HT-29 (cell line): ENCODE measurements around the gene ATN1. TPM values are rescaled to one million over a fixed set of nuclear protein-coding genes. Genes with fewer than 3 reads are reported as not detected.
"Not testable (repeated sequence)": the region's sequence is repeated elsewhere in the genome, so short reads cannot be mapped to it uniquely, and the experiment has no call there.

Experiments used
- DNase-seq: peaks from one replicate; pipeline ENCODE4 v3.0.0-alpha.2; 2015; ENCODE audit warnings: low spot score
- total RNA-seq: library from RNA; depleted of rRNA; stranded (reverse); fragments of >200 nt; shearing (Covaris generic); gene quantifications from 2 replicates; pipeline ENCODE4 v1.2.3, GENCODE V29; 2014

Gene ATN1
- total RNA-seq, 1 experiment from 2014 or later = 36.9 TPM

DNA sequence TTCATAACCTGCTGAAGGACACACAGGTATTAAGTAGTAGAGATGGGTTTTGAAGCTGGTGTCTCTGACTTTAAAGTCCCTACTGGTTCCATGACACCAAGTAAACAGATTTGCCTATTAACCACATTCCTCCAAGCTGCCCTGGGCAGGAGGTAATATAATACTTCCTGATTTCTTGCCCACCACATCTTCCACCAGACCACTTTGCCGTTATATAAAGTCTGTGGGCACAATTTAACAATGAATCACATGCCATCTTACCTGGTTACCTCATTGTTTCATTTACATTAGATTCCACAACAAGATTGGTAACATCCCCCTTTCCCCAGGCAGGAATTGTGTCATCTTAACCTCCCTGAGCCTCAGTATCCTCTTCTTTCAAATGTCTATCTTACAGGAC lies 24.0 kb upstream of the ATN1 start:
- DNase-seq = no peak

DNA sequence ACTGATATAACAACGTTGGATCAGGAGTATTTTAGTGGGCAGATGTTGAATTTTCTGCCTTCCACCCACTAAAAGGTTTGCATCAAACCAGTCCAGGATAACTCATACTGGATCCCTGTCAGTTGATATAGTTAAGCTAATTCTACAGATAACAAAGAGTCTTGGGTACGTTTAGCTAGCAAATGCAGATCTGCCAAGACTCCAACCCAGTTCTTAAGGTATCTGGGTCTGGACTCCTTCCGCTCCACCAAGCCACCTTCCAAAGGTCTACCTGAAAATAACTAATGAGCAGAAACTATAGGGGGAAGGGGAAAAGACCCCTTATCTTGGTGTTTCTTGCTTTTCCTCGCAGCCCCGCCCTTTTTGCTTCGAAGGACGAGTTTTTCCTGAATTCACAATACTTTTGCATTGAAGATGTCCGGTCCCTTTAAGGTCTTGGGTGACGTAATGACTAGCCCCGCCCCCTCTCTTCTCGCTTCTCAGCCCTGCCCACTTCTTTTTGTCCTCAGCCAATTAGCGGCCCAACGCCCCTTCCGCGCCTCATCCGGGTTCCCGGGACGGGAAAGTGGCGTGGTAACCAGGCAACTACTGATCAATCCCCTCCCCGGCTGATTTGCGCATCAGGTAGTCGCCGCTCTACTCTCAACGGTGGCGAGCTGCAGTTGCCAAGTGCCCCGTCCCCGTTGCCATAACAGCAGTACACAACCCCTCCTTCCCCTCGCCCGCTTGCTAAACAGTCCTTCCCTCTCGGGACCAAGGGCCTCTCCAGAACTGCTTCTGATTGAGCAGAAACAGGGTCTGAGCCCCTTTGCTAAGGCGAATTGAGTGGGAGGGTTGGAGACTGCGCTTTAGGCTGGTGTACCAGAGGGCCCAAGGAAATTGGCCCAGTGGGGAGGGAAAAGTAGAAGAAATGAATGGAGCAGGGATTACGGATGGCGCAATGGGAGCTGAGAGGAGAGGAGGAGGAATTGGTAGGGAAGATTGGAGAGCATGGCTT lies 23.2 kb upstream of the ATN1 start, which contains the start of gene LRRC23:
LRRC23 (plus strand) TSS at position 543 of the 997 bp plus-strand sequence. CDS start 812 bp downstream, outside the sequence.
- peak; percentile 97 for DNase-seq

DNA sequence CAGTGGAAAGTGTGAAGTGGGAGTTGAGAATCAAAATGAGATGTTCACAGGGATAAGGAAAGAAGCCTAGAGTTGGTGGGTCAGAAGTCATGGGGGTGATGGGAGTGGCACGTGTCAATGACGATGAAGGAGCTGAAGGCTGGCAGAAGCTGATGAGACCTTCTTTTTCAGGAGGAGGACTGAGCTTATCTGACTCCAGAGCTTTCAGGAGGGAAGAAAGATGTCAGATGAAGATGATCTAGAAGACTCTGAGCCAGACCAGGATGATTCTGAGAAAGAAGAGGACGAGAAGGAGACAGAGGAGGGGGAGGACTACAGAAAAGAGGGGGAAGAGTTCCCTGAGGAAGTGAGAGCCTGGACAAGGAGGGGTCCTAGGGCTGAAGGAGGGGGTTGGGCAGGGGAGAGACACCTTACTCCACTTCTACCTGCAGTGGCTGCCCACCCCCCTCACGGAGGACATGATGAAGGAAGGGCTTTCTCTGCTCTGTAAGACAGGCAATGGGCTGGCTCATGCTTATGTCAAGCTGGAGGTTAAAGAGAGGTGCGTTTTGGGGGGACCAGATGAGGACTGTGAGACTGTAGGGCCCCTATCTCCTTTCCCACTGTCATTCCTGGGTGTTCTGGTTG lies 22.2 kb upstream of the ATN1 start:
- no peak for DNase-seq

DNA sequence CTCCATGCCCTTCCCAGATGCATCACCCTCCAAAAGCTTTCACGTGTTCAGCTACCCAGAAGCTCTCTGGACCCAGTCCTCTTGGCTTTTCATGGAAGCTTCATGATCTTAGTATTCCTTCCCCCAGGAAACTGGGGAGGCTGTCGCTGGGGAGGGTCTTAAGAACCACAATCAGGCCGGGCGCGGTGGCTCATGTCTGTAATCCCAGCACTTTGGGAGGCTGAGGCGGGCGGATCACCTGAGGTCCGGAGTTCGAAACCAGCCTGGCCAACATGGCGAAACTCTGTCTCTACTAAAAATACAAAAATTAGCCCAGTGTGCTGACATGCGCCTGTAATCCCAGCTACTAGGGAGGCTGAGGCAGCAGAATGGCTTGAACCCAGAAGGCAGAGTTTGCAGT lies 19.6 kb upstream of the ATN1 start:
- not testable (repeated sequence) for DNase-seq

DNA sequence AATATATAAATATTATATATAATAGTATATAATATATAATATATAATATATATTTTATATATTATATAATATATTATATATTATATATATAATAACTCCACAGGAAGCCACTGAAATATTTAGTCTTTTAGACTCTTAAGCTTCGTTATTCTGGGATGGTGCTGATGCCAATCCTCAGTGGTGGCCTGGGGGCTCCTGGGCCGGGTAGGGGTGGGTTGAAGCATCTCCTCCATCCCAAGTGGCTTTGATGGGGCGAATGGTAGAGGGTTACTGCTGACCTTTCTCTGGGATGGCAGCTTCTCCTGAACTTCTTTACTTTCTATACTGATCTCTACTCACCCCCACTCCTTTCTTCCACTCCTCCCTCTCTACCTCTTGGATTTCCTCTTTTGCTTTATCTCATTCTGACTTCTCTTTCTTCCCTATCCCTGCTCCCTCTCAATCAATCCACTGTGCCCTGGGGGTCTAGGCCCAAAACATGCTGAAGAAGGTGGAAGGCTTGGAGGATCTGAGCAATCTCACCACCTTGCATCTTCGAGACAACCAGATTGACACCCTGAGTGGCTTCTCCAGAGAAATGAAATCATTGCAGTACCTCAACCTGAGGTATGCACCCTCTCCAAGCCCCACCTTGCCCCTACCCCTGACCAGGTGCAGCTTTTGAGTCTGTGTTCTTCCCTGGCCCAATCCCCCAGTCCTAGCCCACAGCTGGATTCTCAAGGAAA lies 18.2 kb upstream of the ATN1 start:
- DNase-seq = no peak

DNA sequence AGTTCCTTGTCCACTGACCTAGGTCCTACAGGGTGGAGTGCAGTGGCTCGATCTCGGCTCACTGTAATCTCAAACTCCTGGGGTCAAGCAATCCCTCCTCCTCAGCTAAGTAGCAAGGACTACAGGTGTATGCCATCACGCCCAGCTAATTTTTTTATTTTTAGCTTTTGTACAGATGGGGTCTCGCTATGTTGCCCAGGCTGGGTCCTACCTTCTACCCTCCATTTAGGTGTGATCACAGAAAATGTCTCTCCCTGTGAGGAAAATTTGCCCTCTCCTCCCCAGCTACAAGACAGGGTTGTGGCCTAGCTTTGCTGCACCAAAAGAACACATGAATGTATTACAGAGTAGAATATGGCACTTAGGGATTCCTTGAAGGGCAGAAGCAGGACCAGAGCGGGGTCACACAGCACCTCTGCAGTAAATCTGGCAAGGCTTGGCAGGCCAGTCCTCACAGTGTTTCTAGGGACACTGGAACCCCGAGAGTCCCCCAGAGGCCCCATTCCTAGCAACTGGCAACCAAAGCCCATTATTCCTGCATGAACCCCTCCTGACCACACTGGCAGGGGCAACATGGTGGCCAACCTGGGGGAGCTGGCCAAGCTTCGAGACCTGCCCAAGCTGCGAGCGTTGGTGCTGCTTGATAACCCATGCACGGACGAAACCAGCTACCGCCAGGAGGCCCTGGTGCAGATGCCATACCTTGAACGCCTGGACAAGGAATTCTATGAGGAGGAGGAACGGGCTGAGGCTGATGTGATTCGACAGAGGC lies 15.4 kb upstream of the ATN1 start:
- DNase-seq = no peak

DNA sequence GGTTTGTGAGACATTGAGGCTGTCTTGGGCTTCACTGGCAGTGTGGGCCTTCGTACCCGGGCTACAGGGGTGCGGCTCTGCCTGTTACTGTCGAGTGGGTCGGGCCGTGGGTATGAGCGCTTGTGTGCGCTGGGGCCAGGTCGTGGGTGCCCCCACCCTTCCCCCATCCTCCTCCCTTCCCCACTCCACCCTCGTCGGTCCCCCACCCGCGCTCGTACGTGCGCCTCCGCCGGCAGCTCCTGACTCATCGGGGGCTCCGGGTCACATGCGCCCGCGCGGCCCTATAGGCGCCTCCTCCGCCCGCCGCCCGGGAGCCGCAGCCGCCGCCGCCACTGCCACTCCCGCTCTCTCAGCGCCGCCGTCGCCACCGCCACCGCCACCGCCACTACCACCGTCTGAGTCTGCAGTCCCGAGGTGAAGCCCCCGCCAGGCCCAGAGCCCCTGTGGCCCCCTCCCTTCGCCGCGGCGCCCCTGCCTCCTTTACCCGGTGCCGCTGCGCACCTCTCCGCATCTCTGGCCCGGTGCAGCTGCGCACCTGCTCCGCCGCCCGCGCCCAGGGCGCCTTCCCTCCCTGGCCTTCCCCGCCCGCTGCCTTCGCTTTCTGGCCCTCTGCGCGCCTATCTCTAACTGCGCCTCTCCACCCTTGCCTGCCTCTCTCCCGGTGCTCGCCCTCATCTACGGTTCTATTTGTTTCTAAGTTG lies 13.4 kb upstream of the ATN1 start, which contains the start of gene ENO2:
ENO2 (plus strand) TSS at position 335 of the 701 bp plus-strand sequence. CDS start 1,253 bp downstream, outside the sequence.
- DNase-seq = peak; percentile 48

DNA sequence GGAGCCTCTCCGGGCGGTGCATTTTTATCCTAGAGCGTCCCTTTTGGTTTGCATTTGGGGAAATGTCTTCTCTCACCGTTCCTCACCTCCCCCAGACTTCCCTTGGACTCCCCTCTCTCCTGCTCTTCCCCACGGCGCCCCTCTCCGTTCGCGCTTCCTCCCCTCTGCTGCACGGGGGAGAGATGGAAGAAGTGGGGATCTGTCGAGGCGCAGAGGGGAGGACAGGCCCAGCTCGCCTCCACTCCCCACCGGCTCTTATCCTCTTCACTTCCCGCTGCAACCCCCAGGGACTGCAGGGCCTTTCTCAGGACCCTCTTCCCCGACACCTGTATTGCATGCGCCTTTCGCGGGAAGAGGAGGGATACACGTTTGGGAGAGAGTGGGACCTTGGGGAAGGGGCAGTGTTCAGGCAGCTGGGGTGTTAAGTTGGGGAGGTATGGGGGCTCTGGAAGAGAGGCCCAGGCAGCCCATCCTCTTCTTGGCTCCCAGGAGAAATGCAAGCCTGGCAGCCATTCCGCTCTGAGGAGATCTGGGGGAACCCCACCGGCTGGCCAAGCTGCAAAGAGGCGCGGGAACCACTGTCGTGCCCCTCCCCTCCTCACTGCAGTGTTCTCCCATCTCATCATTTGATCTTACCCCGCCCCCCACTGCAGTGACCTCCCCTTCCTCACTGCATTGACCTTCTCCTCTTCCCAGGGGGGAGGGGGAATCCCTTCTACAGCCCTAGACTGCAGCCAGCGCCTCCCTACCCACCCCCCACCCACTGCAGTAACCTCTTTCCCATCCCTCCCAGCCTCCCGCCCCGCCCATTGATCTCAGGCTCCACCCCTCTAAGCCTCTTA lies 12.6 kb upstream of the ATN1 start:
- DNase-seq = no peak

DNA sequence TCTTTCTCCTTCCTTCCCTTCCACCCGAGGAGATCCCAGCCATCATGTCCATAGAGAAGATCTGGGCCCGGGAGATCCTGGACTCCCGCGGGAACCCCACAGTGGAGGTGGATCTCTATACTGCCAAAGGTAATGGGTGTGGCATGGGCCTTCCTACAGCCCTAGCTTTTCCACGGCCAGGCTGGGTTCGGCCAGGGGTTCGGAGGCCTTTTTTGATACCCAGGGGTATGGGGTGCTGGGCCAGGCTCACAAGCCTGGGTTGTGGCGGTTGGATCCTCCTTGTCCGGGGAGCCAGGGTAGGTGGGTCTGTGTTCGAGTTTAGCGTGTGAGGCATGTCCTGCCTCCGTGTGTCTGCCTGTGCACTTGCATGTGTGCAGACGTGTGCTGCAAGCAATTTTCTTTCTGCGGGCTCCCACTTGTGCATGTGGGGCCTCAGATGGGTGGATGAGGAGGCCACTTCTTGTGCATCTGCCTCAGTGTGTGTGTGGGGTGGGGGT lies 11.9 kb upstream of the ATN1 start:
- no peak for DNase-seq

DNA sequence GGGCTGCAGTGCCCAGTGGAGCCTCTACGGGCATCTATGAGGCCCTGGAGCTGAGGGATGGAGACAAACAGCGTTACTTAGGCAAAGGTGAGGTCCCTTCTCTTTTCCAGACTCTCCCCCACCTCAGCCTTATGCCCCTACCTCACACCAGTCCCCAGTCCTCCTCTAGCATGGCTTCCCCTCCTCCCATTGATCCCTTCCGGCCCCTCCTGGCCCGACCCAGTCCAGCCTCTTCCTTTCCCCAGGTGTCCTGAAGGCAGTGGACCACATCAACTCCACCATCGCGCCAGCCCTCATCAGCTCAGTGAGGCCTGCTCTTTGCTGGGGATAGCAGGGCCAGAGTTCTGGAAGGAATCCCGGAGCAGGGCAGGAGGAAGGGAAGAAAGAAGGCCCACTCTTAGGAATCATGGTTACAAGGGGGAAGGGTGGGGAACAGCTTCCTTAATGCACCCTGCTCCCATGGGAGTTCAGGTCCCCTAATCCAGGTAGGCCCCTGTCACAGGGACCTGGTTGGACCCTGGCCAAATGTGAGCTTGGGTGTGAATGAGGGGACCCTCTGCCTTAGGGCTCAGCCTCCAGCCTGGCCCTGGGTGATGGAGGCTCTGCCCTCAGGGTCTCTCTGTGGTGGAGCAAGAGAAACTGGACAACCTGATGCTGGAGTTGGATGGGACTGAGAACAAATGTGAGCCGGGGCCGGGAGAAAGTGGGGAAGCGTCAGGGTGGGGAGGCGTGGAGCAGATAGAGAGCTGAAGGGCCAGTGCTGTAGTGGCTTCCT lies 11.1 kb upstream of the ATN1 start:
- no peak for DNase-seq

DNA sequence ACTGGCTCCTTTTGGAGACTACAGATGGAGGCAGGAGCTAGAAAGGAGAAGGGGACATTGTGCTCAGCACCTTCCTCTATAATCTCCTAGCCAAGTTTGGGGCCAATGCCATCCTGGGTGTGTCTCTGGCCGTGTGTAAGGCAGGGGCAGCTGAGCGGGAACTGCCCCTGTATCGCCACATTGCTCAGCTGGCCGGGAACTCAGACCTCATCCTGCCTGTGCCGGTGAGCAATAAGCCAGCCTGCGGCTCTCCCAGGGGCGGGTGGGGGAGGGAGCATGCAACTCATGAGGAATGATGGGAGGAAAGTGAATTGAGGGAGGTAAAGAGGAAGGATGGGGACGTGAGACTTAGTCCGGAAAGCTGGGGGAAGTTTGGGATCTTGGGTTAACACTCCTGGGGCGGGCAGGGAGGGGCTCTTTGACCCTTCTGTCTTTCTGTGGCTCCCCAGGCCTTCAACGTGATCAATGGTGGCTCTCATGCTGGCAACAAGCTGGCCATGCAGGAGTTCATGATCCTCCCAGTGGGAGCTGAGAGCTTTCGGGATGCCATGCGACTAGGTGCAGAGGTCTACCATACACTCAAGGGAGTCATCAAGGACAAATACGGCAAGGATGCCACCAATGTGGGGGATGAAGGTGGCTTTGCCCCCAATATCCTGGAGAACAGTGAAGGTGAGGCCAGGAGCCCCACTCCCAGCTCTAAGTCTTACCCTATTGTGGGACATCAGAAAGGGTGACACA lies 10.1 kb upstream of the ATN1 start:
- no peak for DNase-seq

DNA sequence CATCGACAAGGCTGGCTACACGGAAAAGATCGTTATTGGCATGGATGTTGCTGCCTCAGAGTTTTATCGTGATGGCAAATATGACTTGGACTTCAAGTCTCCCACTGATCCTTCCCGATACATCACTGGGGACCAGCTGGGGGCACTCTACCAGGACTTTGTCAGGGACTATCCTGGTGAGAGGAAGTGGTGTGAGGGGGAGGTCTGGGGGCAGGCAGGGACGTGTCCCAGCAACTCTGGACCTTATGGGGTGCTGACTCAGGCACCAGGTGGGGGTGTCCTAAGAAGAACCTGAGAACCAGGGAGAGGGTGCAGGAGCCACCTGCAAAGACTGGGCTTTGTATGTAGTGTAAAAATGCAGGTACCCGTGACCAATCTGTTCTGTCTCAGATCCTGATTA lies 8.2 kb upstream of the ATN1 start:
- no peak for DNase-seq

DNA sequence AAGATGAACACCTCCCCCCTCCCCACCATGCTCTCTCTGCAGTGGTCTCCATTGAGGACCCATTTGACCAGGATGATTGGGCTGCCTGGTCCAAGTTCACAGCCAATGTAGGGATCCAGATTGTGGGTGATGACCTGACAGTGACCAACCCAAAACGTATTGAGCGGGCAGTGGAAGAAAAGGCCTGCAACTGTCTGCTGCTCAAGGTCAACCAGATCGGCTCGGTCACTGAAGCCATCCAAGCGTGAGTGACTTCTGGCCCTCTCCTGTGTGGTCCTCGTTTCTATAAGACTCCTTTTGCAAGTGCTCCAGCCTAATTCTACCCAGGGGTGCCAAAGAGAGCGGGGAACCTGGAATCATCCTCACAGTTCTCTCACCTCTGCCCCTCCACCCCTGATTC lies 6.2 kb upstream of the ATN1 start:
- DNase-seq = no peak

DNA sequence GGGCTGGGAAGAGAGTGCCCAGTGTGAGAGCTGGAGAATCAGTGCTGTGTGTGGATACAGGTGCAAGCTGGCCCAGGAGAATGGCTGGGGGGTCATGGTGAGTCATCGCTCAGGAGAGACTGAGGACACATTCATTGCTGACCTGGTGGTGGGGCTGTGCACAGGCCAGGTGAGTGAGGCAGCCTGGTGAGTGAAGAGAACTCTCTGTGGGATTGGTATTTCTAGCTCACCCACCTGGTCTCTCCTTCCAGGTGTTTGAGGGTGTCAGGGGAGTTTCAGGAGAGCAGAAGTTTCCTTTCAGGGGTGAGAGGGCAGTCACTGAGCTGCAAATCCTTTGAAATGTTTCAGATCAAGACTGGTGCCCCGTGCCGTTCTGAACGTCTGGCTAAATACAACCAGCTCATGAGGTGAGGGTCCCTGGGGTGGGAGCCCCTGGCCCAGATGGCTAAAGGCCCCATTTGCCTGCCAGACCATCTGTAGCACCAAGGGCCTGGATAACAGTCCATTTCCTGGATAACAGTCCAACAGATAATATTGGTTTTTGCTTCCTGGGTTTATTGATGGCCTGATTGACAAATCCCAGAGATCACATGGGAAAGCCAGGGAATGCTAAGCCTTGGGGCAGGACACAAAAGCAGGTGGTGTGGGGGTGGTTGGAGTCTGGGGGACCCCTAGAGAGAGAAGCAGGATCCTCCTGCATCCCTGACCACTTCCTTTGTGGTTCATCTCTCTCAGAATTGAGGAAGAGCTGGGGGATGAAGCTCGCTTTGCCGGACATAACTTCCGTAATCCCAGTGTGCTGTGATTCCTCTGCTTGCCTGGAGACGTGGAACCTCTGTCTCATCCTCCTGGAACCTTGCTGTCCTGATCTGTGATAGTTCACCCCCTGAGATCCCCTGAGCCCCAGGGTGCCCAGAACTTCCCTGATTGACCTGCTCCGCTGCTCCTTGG lies 5.5 kb upstream of the ATN1 start:
- no peak for DNase-seq

DNA sequence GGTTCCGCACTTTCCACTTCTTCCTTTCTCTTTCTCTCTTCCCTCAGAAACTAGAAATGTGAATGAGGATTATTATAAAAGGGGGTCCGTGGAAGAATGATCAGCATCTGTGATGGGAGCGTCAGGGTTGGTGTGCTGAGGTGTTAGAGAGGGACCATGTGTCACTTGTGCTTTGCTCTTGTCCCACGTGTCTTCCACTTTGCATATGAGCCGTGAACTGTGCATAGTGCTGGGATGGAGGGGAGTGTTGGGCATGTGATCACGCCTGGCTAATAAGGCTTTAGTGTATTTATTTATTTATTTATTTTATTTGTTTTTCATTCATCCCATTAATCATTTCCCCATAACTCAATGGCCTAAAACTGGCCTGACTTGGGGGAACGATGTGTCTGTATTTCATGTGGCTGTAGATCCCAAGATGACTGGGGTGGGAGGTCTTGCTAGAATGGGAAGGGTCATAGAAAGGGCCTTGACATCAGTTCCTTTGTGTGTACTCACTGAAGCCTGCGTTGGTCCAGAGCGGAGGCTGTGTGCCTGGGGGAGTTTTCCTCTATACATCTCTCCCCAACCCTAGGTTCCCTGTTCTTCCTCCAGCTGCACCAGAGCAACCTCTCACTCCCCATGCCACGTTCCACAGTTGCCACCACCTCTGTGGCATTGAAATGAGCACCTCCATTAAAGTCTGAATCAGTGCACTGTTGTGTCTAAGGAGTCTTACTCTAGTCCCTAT lies 4.6 kb upstream of the ATN1 start:
- no peak for DNase-seq

DNA sequence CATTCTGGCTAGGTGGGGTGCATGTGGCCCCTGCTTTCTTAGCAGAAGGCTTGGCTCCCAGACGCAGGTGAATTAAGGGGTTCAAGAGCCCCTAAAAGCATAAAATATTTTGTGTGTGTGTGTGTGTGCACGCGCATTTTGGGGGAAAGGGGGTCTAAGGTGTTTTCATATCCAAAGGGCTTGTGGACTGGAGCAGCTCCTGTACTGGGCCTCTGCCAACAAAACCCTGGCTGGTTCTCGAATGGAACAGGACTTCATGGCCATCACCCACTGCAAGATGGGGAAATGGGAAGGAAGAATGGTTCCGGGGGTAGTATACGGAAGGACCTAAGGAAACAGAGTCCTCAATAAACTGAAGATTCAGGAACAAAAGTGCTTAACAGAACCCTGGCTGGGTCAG lies 3.9 kb upstream of the ATN1 start:
- DNase-seq = no peak
